ENCODE results near the gene KRT2. TPM values are rescaled to one million over a fixed set of nuclear protein-coding genes. Genes with fewer than 3 reads are reported as not detected.

The KRT2 gene
- total and polyA plus RNA-seq, 8 donors = not detected

DNA sequence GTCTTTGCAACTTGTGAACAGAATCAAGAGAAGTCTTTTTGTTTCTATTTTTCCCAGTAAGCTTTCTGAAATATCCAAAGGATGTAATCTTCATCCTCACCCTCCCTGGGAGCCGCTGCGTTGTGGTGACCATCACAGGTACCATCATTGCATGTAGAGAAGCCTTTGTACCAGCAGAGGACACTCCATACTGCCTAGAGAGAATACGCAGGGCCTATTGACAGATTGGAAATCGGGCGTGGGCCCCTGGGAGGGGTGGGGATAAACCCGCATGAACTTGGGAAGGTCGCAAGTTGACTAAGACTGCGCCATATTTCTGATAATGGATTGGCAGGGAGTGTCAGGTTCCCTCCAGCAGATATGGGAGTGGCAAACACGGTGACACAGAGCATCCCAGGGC lies 15.5 kb upstream of the KRT2 start:
- no peak for DNase-seq
- Histone ChIP-seq H3K9me3 (no peaks in the 10 kb centered on the region), H3K4me1 (no peaks in the 10 kb centered on the region), H3K36me3 (no peaks in the 10 kb centered on the region), H3K27ac (no peak overlapping the region), H3K4me3 (no peak overlapping the region), H3K27me3 (peaks cover 0 to 43% (median 10%) of the 10 kb centered on the region in 3 donors)
- 46 to 59% (median 51%) methylated on average over 9 of the region's 9 CpGs for WGBS, 5 donors
- TF ChIP-seq, protein P1, sequence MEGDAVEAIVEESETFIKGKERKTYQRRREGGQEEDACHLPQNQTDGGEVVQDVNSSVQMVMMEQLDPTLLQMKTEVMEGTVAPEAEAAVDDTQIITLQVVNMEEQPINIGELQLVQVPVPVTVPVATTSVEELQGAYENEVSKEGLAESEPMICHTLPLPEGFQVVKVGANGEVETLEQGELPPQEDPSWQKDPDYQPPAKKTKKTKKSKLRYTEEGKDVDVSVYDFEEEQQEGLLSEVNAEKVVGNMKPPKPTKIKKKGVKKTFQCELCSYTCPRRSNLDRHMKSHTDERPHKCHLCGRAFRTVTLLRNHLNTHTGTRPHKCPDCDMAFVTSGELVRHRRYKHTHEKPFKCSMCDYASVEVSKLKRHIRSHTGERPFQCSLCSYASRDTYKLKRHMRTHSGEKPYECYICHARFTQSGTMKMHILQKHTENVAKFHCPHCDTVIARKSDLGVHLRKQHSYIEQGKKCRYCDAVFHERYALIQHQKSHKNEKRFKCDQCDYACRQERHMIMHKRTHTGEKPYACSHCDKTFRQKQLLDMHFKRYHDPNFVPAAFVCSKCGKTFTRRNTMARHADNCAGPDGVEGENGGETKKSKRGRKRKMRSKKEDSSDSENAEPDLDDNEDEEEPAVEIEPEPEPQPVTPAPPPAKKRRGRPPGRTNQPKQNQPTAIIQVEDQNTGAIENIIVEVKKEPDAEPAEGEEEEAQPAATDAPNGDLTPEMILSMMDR (IDR thresholded peaks at IDR 0.05) = no peak
- TF ChIP-seq EP300 (IDR thresholded peaks at IDR 0.05) = no peak
- TF ChIP-seq POLR2AphosphoS5 (IDR thresholded peaks at IDR 0.05) = no peak
- no peak for TF ChIP-seq POLR2A (IDR thresholded peaks at IDR 0.05)
- intact Hi-C loops (cut with DNase I; ENCODE audit: low total_unique reads) = no loop called here

DNA sequence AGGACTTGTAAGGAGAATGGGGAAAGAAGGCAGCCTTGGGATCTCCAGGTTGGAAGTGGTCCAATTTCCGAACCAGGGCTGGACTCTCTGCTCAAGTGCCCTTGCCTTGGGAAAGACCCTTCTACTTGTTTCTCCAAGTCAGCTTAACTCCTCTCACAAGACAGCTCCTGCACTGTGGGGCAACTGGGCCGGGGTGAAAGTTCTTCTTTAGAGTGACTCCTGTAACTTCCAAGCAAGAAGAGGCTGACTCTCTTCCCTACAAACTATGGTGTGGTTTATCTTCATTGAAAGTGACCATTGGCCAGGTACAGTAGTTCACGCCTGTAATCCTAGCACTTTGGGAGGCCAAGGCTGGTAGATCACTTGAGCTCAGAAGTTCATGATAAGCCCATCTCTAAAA lies 14.5 kb upstream of the KRT2 start:
- no peak for DNase-seq
- H3K27ac ChIP-seq = no peak overlapping the region
- no peaks in the 10 kb centered on the region for H3K9me3 ChIP-seq
- 72 to 86% (median 76%) methylated on average over 3 of the region's 3 CpGs for WGBS, 5 donors
- H3K36me3 ChIP-seq = no peaks in the 10 kb centered on the region
- intact Hi-C loops (cut with DNase I; ENCODE audit: low total_unique reads) = no loop called here
- H3K4me3 ChIP-seq = no peak overlapping the region
- H3K27me3 ChIP-seq = peaks cover 0 to 50% (median 10%) of the 10 kb centered on the region in 3 donors
- TF ChIP-seq POLR2A (IDR thresholded peaks at IDR 0.05) = no peak
- no peaks in the 10 kb centered on the region for H3K4me1 ChIP-seq

DNA sequence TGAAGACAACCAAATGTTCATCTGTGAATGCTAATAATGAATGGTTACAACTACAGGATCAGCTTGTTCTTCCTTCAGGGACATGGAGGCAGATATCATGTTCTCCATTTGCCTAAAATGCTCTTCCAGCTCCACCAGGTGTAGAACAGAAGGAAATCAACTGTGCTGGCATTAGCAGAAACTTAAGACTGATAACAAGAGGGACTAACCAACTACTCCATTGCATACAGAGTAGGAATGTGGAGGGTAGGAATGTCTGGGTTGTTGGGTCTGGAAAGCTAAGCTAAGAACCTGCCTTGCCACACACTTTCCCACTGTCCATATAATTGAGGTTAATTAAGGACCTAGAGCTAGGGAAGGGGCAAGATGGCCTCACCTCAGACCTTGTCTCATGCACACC lies 11.4 kb upstream of the KRT2 start:
- no peaks in the 10 kb centered on the region for H3K4me1 ChIP-seq
- intact Hi-C loops (cut with DNase I; ENCODE audit: low total_unique reads) = no loop called here
- TF ChIP-seq, protein P1 (IDR thresholded peaks at IDR 0.05) = no peak
- TF ChIP-seq POLR2A (IDR thresholded peaks at IDR 0.05) = no peak
- no peak for TF ChIP-seq POLR2AphosphoS5 (IDR thresholded peaks at IDR 0.05)
- no peak for TF ChIP-seq EP300 (IDR thresholded peaks at IDR 0.05)

DNA sequence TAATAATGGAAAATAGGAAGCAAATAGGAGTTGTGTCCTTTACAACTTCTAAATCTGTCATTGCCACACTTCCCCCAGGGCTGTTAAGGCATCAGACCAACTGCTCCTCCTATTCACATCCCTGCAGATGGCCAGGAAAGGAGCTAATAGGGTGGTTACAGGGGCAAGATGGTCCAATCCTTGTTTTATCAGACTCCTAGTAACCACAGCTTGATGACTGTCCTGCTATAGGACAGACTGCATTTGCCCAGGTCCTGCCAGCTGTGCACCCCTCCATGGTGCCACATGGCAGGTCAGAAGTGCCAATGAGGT lies 10.9 kb upstream of the KRT2 start:
- DNase-seq = no peak
- no peaks in the 10 kb centered on the region for H3K4me1 ChIP-seq
- TF ChIP-seq POLR2A (IDR thresholded peaks at IDR 0.05) = no peak
- TF ChIP-seq POLR2AphosphoS5 (IDR thresholded peaks at IDR 0.05) = no peak
- TF ChIP-seq, protein P1 (IDR thresholded peaks at IDR 0.05) = no peak
- TF ChIP-seq EP300 (IDR thresholded peaks at IDR 0.05) = no peak
- no peaks in the 10 kb centered on the region for H3K36me3 ChIP-seq
- no peaks in the 10 kb centered on the region for H3K9me3 ChIP-seq
- no peak overlapping the region for H3K4me3 ChIP-seq
- peaks cover 0 to 64% (median 15%) of the 10 kb centered on the region in 3 donors for H3K27me3 ChIP-seq
- H3K27ac ChIP-seq = no peak overlapping the region
- intact Hi-C loops (cut with DNase I; ENCODE audit: low total_unique reads) = no loop called here

More for the DNA sequence above, 11.4 kb upstream of the KRT2 start:
- Histone ChIP-seq H3K27ac (no peak overlapping the region), H3K4me3 (no peak overlapping the region), H3K36me3 (no peaks in the 10 kb centered on the region), H3K9me3 (no peaks in the 10 kb centered on the region), H3K27me3 (peaks cover 0 to 63% (median 16%) of the 10 kb centered on the region in 3 donors)
- no peak for DNase-seq

DNA sequence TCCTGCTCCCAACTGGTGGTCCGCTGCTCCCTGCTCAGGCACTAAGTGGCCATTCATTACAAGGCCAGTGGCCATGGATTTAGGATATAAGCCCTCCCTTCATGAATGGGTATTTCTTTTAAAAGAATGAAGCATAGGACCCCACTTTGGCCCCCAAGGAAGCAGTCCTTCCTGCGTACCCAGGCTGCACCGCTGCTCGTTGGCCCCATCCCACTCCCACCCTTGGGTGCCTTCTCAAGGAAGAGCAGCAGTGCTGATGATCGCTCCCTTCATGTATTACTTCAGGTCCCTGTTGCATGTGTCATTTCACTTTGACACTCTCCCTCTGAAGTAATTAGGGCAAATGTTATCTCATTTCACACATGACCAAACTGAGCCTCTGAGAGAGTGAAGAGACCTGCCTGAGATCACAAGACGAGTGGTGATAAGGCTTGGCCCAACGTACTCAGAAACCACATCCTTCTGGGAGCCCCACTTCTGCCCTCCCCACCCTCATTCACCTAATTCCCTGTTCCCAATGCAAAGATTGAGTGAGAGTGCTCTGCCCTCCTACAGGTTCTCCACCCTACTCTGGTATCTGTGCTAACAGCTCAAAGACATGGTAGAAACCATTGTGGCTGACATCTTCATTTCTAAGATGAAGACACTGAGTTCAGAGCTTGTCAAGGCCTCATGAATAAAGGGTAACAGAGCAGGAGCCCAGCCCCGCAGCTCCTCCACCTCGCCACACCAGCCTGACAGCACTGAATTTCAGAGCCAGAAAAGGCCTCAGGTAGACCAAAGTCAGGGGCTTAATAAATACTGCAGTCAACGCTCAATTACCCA lies 10.3 kb upstream of the KRT2 start:
- Histone ChIP-seq H3K9me3 (no peaks in the 10 kb centered on the region), H3K27me3 (peaks cover 0 to 58% (median 11%) of the 10 kb centered on the region in 3 donors), H3K4me1 (no peaks in the 10 kb centered on the region), H3K27ac (no peak overlapping the region), H3K4me3 (no peak overlapping the region), H3K36me3 (no peaks in the 10 kb centered on the region)
- WGBS, 5 donors = 66 to 77% (median 74%) methylated on average over 10 of the region's 10 CpGs
- peak in 1 of 2 donors; percentile 26 for DNase-seq
- intact Hi-C loops (cut with DNase I; ENCODE audit: low total_unique reads) = no loop called here
- TF ChIP-seq EP300 (IDR thresholded peaks at IDR 0.05) (no peak), POLR2AphosphoS5 (IDR thresholded peaks at IDR 0.05) (no peak), POLR2A (IDR thresholded peaks at IDR 0.05) (no peak)
- TF ChIP-seq, protein P1 (IDR thresholded peaks at IDR 0.05) = no peak
